HG03469 (cell line): ENCODE measurements around the gene G3BP2.
A peak's percentile ranks its signal among the peaks of the same experiment; 100 is the strongest.

Source experiments
- ATAC-seq: cut with Tn5 transposase; IDR thresholded peaks from one replicate; pipeline ENCODE4 v1.9.1; 2021; ENCODE audit warnings: mild to moderate bottlenecking, moderate library complexity, moderate number of reproducible peaks; ENCODE audit not compliant: unreplicated experiment

The G3BP2 gene

GRCh38 chr4:75643651-75644050, 29.6 kb downstream of the G3BP2 start:
- ATAC-seq = no peak

- no peak for ATAC-seq
Measured at GRCh38 chr4:75639124-75639695, 34.0 kb downstream of the G3BP2 start.

DNA sequence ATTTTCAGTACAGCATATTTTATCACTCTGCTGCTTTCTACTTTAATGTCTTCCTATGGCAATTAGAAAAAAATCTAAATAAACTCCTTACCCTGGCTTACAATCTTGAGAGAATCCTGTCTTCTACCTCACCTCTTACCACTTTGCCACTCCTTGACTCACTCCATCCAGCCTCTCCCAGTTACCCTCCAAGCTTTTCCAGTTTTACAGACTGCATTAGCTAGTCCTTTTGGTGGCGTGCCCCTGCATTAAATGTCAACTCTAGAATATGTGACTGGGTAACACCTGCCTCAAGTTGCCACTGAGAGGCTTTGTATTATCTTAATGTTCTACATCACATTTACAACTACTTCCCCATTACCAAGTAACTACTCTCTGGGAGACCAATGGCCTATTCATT, 35.4 kb downstream of the G3BP2 start:
- ATAC-seq = no peak

DNA sequence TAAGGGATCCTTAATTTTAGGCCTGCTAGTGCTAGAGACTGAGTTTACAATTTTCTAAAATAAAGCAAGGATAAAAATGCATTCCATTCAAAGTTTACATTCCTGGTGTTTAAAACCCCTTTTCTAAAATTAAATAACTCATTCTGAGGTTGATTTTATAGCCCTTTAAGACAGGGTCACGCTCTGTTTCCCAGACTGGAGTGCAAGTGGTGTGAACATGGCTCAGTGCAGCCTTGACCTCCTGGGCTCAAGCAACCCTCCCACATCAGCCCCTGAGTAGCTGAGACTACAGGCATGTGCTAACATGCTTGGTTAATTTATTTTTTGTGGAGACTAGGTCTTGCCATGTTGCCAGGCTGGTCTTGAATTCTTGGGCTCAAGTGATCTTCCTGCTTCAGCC, 36.0 kb downstream of the G3BP2 start:
- no peak for ATAC-seq

DNA sequence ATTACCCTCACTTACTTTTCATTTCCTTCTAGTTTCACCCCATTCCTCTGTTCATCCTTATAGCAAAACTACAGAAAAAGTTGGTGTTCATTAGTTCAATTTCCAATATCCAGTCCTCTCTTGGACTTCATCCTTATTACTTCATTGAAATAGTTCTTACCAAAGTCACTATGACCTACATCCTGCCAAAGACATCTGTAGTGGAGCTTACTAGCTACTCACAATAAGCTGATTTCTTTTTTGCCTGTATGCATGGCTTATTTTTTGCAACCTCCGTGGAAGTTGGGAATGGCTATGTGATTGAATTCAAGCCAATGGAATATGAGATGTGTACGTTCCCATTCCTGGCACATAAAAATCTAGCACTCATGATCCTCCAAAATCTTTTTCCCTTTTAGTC, 38.3 kb downstream of the G3BP2 start:
- no peak for ATAC-seq

GRCh38 chr4:75634281-75634680, 38.9 kb downstream of the G3BP2 start:
- no peak for ATAC-seq

DNA sequence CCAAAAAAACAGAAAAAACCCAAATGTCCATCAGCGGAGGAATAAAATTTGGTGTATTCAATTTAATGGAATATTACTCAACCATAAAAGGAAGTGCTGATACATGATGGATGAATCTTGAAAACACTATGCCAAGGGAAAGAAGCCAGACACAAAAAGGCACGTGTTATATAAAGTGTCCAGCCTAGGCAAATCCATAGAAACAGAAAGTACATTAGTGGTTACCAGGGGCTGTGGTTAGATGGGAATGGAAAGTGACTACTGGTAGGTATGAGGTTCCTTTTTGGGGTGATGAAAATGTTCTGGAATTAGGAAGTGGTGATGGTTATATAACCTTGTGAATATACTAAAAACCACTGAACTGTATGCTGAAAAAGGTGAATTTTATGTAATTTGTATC, 39.4 kb downstream of the G3BP2 start:
- ATAC-seq = no peak

DNA sequence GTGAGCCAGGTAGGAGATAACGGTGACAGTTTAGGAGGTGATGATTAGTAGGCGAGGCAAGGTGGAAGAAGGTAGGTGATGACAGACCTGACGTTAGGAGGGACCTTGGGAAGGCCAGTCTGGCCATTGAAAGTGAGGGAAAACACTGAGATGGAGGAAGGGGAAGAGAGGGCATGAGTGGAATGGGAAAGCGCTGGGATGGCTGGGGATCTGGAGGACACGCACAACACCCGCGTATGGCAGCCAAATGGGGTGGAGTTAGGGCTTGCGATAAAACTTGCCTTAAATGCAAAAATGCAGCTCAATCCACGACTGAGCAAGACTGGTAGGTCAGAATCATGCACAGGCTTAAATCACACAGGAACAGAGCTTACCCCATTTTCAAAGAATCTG, 42.3 kb downstream of the G3BP2 start:
- no peak for ATAC-seq

DNA sequence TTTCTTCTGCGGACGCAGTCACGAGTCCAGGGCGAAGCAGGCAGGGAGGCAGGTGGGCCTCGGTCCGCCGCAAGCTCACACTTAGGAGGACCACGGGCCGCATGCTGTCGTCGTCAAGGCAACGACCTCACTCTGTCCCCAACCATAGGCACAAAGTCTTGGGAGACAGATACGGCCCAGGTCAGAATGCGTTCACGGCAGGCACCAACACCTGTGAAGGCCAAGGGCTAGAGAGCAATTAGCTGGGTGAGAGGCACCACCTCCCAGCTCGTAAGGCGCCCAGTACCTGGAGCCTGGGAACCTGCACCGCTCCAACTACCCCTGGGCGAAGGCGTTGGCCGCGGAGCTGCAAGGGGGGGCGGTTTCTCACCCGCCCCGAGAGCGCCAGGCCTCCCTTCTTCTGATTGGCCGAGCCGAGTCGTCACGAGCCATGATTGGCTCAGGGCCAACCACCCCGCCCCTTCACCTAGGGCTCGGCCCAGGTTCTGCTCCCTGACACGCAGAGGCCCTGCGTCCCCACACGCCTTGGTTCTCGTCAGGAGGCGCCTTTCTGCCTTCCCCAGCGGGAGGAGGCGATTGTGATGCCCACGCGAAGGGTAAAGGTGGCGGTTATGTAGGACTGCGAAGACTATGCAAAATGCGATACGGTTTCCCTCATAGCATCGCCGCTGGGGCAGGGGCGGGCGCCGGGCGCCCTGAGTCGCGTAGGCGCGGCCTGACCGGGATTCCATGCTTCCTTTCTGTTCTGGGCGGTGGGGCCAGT, 42.9 kb downstream of the G3BP2 start, which contains the start of gene CDKL2:
TSS of gene CDKL2 (minus strand) at position 355 of the 763 bp plus-strand sequence. CDS start 4,540 bp downstream, outside the sequence.
- peak; percentile 94 for ATAC-seq

GRCh38 chr4:75629239-75629638, 44.0 kb downstream of the G3BP2 start:
- no peak for ATAC-seq

GRCh38 chr4:75623026-75623425, 50.2 kb downstream of the G3BP2 start:
- ATAC-seq = no peak

DNA sequence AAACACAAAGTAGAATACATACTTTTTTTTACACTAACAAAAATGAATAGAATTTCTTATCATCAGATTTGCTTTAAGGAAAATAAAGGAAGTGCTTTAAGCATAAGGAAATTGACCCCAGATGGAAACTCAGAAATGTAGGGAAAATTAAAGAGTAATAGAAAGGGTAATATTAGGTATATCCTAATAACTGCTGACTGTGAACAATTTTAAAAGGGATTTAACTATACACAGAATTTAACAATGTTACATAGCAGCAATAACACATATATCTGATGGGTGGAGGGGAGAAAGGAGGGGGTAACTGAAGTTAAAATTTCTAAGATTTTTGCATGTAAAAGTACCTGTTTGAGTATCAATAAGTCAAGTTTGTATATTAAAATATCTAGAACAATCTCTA, 51.5 kb downstream of the G3BP2 start:
- no peak for ATAC-seq

DNA sequence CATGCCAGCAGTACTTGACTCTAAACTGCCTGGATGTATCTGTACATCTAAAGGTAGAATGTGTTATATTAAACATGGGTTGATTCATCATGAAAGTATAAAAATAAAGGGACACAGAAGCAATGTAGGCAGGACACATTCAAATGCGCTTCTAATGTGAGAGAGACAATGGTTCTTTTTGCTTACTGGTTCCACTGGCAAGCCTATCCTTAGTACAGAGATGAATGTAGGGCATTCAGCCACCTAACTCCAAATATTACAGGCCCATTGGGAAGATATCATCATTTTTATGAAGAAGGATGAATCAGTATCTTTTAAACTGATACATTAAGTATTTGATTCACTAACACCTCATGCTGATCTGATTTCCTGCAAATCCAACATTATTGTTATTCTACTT, 60.9 kb downstream of the G3BP2 start:
- no peak for ATAC-seq

- no peak for ATAC-seq
Measured at GRCh38 chr4:75605928-75606327, 67.3 kb downstream of the G3BP2 start.

- no peak for ATAC-seq
Measured at GRCh38 chr4:75599647-75600046, 73.6 kb downstream of the G3BP2 start.

- ATAC-seq = no peak
Measured at GRCh38 chr4:75598390-75598789, 74.8 kb downstream of the G3BP2 start.

DNA sequence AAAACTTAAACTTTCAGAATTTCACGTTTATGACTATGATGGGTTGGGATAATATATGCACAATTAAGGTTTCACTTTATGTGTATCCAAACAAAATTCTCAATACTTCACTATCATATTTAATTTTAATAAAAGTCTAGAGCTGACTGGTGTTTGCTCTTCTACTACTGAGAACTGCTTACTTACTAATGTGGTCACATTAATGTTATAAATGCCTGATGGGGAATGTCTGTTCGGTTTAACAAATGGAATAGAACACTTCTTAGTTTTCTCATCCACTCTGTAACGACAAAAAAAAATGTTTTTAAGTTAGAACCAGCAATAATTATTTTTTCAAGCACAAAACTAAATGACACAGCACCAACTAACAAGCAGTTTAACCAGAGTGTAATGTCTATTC, 77.2 kb downstream of the G3BP2 start:
- ATAC-seq = no peak

- no peak for ATAC-seq
Measured at GRCh38 chr4:75593393-75593792, 79.8 kb downstream of the G3BP2 start.
